HEK293 (cell line): Measurements from ENCODE around the gene PRRG4.

Source experiments
- CTCF ChIA-PET: fragments of 350-600 bp; formaldehyde crosslinking; extraction: SDS; loops from one replicate; lab custom pipeline; 2021; ENCODE audit warnings: antibody characterized with exemption; lab: Yijun Ruan, JAX
- POLR2A ChIA-PET: fragments of 300-600 bp; formaldehyde crosslinking; extraction: SDS; loops from one replicate; lab custom pipeline; 2020; ENCODE audit warnings: antibody characterized with exemption, inconsistent platforms; lab: Yijun Ruan, JAX
- H3K27ac ChIP-seq: fragments of 200-500 bp; sonication (Bioruptor generic); 2 replicates; pipeline ENCODE4 v1.5.1; 2014; ENCODE audit warnings: low read depth, low read length, control low read depth, inconsistent platforms; ENCODE audit errors: extremely low read depth
- H3K36me3 ChIP-seq, 2 experiments: fragments of 200-500 bp in 1 of 2; sonication (Bioruptor generic) in 1 of 2; 1 replicate in 1 of 2; 2 replicates in 1 of 2; pipeline ENCODE4 v1.5.1; 2014 to 2017; ENCODE audit warnings: inconsistent platforms in 2 of 2, low read length in 2 of 2; ENCODE audit not compliant: control insufficient read depth in 2 of 2, insufficient read depth in 1 of 2
- H3K4me1 ChIP-seq: fragments of 200-500 bp; sonication (Bioruptor generic); 2 replicates; pipeline ENCODE4 v1.5.1; 2014; ENCODE audit warnings: mild to moderate bottlenecking, low read length, inconsistent platforms; ENCODE audit not compliant: control insufficient read depth, insufficient read depth
- H3K4me3 ChIP-seq: 2 replicates; pipeline ENCODE4 v1.5.1; 2011; ENCODE audit warnings: low read depth, mild to moderate bottlenecking, control low read depth, low read length, moderate library complexity
- H3K9me3 ChIP-seq: fragments of 200-500 bp; sonication (Bioruptor generic); 2 replicates; pipeline ENCODE4 v1.5.1; 2014; ENCODE audit warnings: low read depth, low read length, inconsistent platforms; ENCODE audit not compliant: control insufficient read depth, insufficient read depth
- GLIS2 ChIP-seq: fragments of 450-650 bp; formaldehyde crosslinking; IDR thresholded peaks from 2 replicates; pipeline ENCODE4 v1.5.1; 2016; ENCODE audit warnings: missing biosample characterization, missing genetic modification characterization
- KLF8 ChIP-seq: fragments of 450-650 bp; formaldehyde crosslinking; IDR thresholded peaks from 2 replicates; pipeline ENCODE4 v1.5.1; 2016; ENCODE audit warnings: missing biosample characterization, missing genetic modification characterization
- PATZ1 ChIP-seq: fragments of 450-650 bp; formaldehyde crosslinking; IDR thresholded peaks from 2 replicates; pipeline ENCODE4 v1.5.1; 2016; ENCODE audit warnings: missing biosample characterization, missing genetic modification characterization
- SP2 ChIP-seq: fragments of 450-650 bp; formaldehyde crosslinking; IDR thresholded peaks from 2 replicates; pipeline ENCODE4 v1.5.1; 2016; ENCODE audit warnings: missing biosample characterization, missing genetic modification characterization
- SP3 ChIP-seq: fragments of 450-650 bp; formaldehyde crosslinking; IDR thresholded peaks from 2 replicates; pipeline ENCODE4 v1.5.1; 2016; ENCODE audit warnings: missing biosample characterization, missing genetic modification characterization
- WT1 ChIP-seq: fragments of 450-650 bp; formaldehyde crosslinking; IDR thresholded peaks from 2 replicates; pipeline ENCODE4 v1.5.1; 2016; ENCODE audit warnings: missing biosample characterization, missing genetic modification characterization
- ZBTB10 ChIP-seq: fragments of 450-650 bp; formaldehyde crosslinking; IDR thresholded peaks from 2 replicates; pipeline ENCODE4 v1.5.1; 2016; ENCODE audit warnings: missing biosample characterization, missing genetic modification characterization
- ZBTB17 ChIP-seq: fragments of 450-650 bp; formaldehyde crosslinking; IDR thresholded peaks from 2 replicates; pipeline ENCODE4 v1.5.1; 2016; ENCODE audit warnings: missing biosample characterization, missing genetic modification characterization
- ZBTB6 ChIP-seq: fragments of 450-650 bp; formaldehyde crosslinking; IDR thresholded peaks from 2 replicates; pipeline ENCODE4 v1.5.1; 2017; ENCODE audit warnings: missing biosample characterization, missing genetic modification characterization
- ZEB2 ChIP-seq: fragments of 450-650 bp; formaldehyde crosslinking; IDR thresholded peaks from 2 replicates; pipeline ENCODE4 v1.5.1; 2016; ENCODE audit warnings: missing biosample characterization, missing genetic modification characterization
- ZNF221 ChIP-seq: fragments of 450-650 bp; formaldehyde crosslinking; IDR thresholded peaks from 2 replicates; pipeline ENCODE4 v1.5.1; 2017; ENCODE audit warnings: missing biosample characterization, missing genetic modification characterization, borderline replicate concordance
- ZNF335 ChIP-seq: fragments of 450-650 bp; formaldehyde crosslinking; conservative IDR thresholded peaks from 2 replicates; pipeline ENCODE4 v1.5.1; 2016; ENCODE audit warnings: missing biosample characterization, missing genetic modification characterization
- ZNF391 ChIP-seq: fragments of 450-650 bp; formaldehyde crosslinking; IDR thresholded peaks from 2 replicates; pipeline ENCODE4 v1.5.1; 2016; ENCODE audit warnings: low read depth, missing biosample characterization, missing genetic modification characterization, borderline replicate concordance
- ZNF394 ChIP-seq: fragments of 450-650 bp; formaldehyde crosslinking; IDR thresholded peaks from 2 replicates; pipeline ENCODE4 v1.5.1; 2016; ENCODE audit warnings: missing biosample characterization, missing genetic modification characterization, mild to moderate bottlenecking, moderate library complexity, borderline replicate concordance
- ZNF404 ChIP-seq: fragments of 450-650 bp; formaldehyde crosslinking; IDR thresholded peaks from 2 replicates; pipeline ENCODE4 v1.5.1; 2017; ENCODE audit warnings: missing biosample characterization, missing genetic modification characterization
- ZNF426 ChIP-seq: fragments of 450-650 bp; formaldehyde crosslinking; IDR thresholded peaks from 2 replicates; pipeline ENCODE4 v1.5.1; 2017; ENCODE audit warnings: missing biosample characterization, missing genetic modification characterization, mild to moderate bottlenecking, inconsistent platforms, moderate library complexity
- ZNF488 ChIP-seq: fragments of 450-650 bp; formaldehyde crosslinking; IDR thresholded peaks from 2 replicates; pipeline ENCODE4 v1.5.1; 2016; ENCODE audit warnings: missing biosample characterization, missing genetic modification characterization
- ZNF514 ChIP-seq: fragments of 450-650 bp; formaldehyde crosslinking; IDR thresholded peaks from 2 replicates; pipeline ENCODE4 v1.5.1; 2016; ENCODE audit warnings: missing biosample characterization, missing genetic modification characterization
- ZNF677 ChIP-seq: fragments of 450-650 bp; IDR thresholded peaks from 2 replicates; pipeline ENCODE4 v1.5.0; 2018; ENCODE audit warnings: missing biosample characterization, mild to moderate bottlenecking, missing genetic modification characterization, moderate library complexity
- ZNF747 ChIP-seq: fragments of 450-650 bp; formaldehyde crosslinking; IDR thresholded peaks from 2 replicates; pipeline ENCODE4 v1.5.1; 2016; ENCODE audit warnings: missing biosample characterization, missing genetic modification characterization
- ZXDB ChIP-seq: fragments of 450-650 bp; formaldehyde crosslinking; IDR thresholded peaks from 2 replicates; pipeline ENCODE4 v1.5.1; 2016; ENCODE audit warnings: missing biosample characterization, missing genetic modification characterization
- TF ChIP-seq, protein P1 (sequence below): fragments of 450-650 bp; formaldehyde crosslinking; IDR thresholded peaks from 2 replicates; pipeline ENCODE4 v1.5.1; 2016; ENCODE audit warnings: missing biosample characterization, missing genetic modification characterization
- TF ChIP-seq, protein P2 (sequence below): fragments of 450-650 bp; formaldehyde crosslinking; IDR thresholded peaks from 2 replicates; pipeline ENCODE4 v1.5.1; 2016; ENCODE audit warnings: missing biosample characterization, missing genetic modification characterization

PRRG4 gene

DNA sequence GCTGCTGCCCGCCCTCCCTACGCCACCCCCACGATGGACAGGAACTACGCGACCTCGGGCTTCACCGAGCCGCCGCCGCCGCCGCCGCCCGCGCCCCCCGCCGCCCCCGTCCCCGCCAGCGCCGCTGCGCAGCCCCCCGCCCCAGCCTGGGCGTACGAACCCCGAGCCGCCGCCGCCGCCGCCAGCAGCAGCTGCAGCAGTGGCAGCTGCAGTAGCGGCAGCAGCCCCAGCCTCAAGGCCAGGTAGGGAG is 63.3 kb downstream of the PRRG4 start (continued):
- TF ChIP-seq ZNF488 (tag by site-specific recombination) (no peak), ZNF394 (tag by site-specific recombination) (no peak), ZNF391 (tag by site-specific recombination) (no peak), ZXDB (no peak)

- H3K4me3 ChIP-seq, result peak overlapping the region; percentile 88
- 0 out of 2 replicates have a peak, but pooled peaks cover 2% of the 10 kb centered on the region for H3K4me1 ChIP-seq
- H3K9me3 ChIP-seq, result no peaks in the 10 kb centered on the region
- no peaks in the 10 kb centered on the region for H3K36me3 ChIP-seq
- CTCF ChIA-PET, result interaction anchor here (1.0 to 1.5 kb wide), 3 partner anchors 11 to 135 kb away, joined by 3 to 4 read pairs (median 4); no protein-coding TSS in a partner anchor
- peak overlapping the region; percentile 92 for H3K27ac ChIP-seq
- POLR2A ChIA-PET, result interaction anchor here (0.5 to 1.6 kb wide), 9 partner anchors 7 to 264 kb away, joined by 3 to 7 read pairs (median 3); partner anchors contain the start of genes DEPDC7 and TCP11L1
- TF ChIP-seq ZBTB10 (peak; percentile 78), ZNF221 (tag by site-specific recombination) (no peak), ZNF335 (peak; percentile 67), ZNF514 (tag by site-specific recombination) (no peak), SP2 (peak; percentile 15), ZNF747 (no peak), PATZ1 (tag by site-specific recombination) (peak; percentile 73), ZEB2 (peak; percentile 67), ZBTB17 (tag by site-specific recombination) (0 out of 2 replicates have a peak, but pooled peaks have one; percentile 21), ZNF677 (tag by site-specific recombination) (no peak), ZBTB6 (tag by site-specific recombination) (no peak), SP3 (no peak), GLIS2 (tag by site-specific recombination) (peak; percentile 93), KLF8 (tag by site-specific recombination) (no peak), WT1 (tag by site-specific recombination) (no peak), ZNF426 (tag by site-specific recombination) (no peak), ZNF404 (tag by site-specific recombination) (no peak)
- TF ChIP-seq, protein P1, sequence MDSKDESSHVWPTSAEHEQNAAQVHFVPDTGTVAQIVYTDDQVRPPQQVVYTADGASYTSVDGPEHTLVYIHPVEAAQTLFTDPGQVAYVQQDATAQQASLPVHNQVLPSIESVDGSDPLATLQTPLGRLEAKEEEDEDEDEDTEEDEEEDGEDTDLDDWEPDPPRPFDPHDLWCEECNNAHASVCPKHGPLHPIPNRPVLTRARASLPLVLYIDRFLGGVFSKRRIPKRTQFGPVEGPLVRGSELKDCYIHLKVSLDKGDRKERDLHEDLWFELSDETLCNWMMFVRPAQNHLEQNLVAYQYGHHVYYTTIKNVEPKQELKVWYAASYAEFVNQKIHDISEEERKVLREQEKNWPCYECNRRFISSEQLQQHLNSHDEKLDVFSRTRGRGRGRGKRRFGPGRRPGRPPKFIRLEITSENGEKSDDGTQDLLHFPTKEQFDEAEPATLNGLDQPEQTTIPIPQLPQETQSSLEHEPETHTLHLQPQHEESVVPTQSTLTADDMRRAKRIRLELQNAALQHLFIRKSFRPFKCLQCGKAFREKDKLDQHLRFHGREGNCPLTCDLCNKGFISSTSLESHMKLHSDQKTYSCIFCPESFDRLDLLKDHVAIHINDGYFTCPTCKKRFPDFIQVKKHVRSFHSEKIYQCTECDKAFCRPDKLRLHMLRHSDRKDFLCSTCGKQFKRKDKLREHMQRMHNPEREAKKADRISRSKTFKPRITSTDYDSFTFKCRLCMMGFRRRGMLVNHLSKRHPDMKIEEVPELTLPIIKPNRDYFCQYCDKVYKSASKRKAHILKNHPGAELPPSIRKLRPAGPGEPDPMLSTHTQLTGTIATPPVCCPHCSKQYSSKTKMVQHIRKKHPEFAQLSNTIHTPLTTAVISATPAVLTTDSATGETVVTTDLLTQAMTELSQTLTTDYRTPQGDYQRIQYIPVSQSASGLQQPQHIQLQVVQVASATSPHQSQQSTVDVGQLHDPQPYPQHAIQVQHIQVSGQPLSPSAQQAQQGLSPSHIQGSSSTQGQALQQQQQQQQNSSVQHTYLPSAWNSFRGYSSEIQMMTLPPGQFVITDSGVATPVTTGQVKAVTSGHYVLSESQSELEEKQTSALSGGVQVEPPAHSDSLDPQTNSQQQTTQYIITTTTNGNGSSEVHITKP (tag by site-specific recombination), result no peak
- TF ChIP-seq, protein P2, sequence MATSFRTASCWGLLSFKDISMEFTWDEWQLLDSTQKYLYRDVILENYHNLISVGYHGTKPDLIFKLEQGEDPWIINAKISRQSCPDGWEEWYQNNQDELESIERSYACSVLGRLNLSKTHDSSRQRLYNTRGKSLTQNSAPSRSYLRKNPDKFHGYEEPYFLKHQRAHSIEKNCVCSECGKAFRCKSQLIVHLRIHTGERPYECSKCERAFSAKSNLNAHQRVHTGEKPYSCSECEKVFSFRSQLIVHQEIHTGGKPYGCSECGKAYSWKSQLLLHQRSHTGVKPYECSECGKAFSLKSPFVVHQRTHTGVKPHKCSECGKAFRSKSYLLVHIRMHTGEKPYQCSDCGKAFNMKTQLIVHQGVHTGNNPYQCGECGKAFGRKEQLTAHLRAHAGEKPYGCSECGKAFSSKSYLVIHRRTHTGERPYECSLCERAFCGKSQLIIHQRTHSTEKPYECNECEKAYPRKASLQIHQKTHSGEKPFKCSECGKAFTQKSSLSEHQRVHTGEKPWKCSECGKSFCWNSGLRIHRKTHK (tag by site-specific recombination), result no peak
Observed at GRCh38 chr11:32893343-32894148, 63.8 kb downstream of the PRRG4 start.
